GM21390 (cell line): ENCODE measurements around the gene G2E3.

Experiments used
- ATAC-seq: cut with Tn5 transposase; IDR thresholded peaks from one replicate; pipeline ENCODE4 v1.9.1; 2021; ENCODE audit not compliant: unreplicated experiment

The G2E3 gene

GRCh38 chr14:30648471-30648870, 89.5 kb downstream of the G2E3 start:
- ATAC-seq, result peak; percentile 79

- no peak for ATAC-seq
Measured at GRCh38 chr14:30651937-30652336, 93.0 kb downstream of the G2E3 start.

GRCh38 chr14:30655124-30655523, 96.2 kb downstream of the G2E3 start:
- no peak for ATAC-seq

GRCh38 chr14:30655658-30656057, 96.7 kb downstream of the G2E3 start:
- no peak for ATAC-seq

GRCh38 chr14:30656190-30656632, 97.3 kb downstream of the G2E3 start:
- no peak for ATAC-seq

GRCh38 chr14:30657050-30657449, 98.1 kb downstream of the G2E3 start:
- no peak for ATAC-seq

- ATAC-seq, result no peak
Measured at GRCh38 chr14:30657606-30658163, 98.7 kb downstream of the G2E3 start.

GRCh38 chr14:30658645-30659044, 99.7 kb downstream of the G2E3 start:
- no peak for ATAC-seq

GRCh38 chr14:30669594-30669993, 110.6 kb downstream of the G2E3 start:
- ATAC-seq, result no peak
